D721Med (cell line): ENCODE data around the gene PHLPP2.

Experiments used
- DNase-seq: peaks from one replicate; pipeline ENCODE4 v3.0.0; 2011; ENCODE audit warnings: low spot score; ENCODE audit not compliant: insufficient read length
- FAIRE-seq: peaks from 2 replicates; lab custom pipeline; 2011; peaks lifted over from hg19 to GRCh38; lab: Jason Lieb, UNC
- TF ChIP-seq, protein P1 (sequence below): IDR thresholded peaks from 2 replicates; pipeline ENCODE4 v1.5.1; 2012; ENCODE audit warnings: mild to moderate bottlenecking, control low read depth; ENCODE audit not compliant: insufficient read depth; ENCODE audit errors: missing control alignments

Gene PHLPP2

GRCh38 chr16:71629278-71630016, 95.1 kb downstream of the PHLPP2 start:
- TF ChIP-seq, protein P1, sequence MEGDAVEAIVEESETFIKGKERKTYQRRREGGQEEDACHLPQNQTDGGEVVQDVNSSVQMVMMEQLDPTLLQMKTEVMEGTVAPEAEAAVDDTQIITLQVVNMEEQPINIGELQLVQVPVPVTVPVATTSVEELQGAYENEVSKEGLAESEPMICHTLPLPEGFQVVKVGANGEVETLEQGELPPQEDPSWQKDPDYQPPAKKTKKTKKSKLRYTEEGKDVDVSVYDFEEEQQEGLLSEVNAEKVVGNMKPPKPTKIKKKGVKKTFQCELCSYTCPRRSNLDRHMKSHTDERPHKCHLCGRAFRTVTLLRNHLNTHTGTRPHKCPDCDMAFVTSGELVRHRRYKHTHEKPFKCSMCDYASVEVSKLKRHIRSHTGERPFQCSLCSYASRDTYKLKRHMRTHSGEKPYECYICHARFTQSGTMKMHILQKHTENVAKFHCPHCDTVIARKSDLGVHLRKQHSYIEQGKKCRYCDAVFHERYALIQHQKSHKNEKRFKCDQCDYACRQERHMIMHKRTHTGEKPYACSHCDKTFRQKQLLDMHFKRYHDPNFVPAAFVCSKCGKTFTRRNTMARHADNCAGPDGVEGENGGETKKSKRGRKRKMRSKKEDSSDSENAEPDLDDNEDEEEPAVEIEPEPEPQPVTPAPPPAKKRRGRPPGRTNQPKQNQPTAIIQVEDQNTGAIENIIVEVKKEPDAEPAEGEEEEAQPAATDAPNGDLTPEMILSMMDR, result no peak
- FAIRE-seq, result no peak
- DNase-seq, result no peak

GRCh38 chr16:71628810-71629209, 95.7 kb downstream of the PHLPP2 start:
- TF ChIP-seq, protein P1, result no peak
- no peak for FAIRE-seq
- no peak for DNase-seq

- TF ChIP-seq, protein P1, result no peak
- no peak for FAIRE-seq
Measured at GRCh38 chr16:71627731-71628181, 96.7 kb downstream of the PHLPP2 start.

GRCh38 chr16:71626858-71627213, 97.7 kb downstream of the PHLPP2 start:
- TF ChIP-seq, protein P1, result no peak
- no peak for FAIRE-seq
- DNase-seq, result no peak

More at GRCh38 chr16:71627731-71628181, 96.7 kb downstream of the PHLPP2 start:
- DNase-seq, result no peak

DNA sequence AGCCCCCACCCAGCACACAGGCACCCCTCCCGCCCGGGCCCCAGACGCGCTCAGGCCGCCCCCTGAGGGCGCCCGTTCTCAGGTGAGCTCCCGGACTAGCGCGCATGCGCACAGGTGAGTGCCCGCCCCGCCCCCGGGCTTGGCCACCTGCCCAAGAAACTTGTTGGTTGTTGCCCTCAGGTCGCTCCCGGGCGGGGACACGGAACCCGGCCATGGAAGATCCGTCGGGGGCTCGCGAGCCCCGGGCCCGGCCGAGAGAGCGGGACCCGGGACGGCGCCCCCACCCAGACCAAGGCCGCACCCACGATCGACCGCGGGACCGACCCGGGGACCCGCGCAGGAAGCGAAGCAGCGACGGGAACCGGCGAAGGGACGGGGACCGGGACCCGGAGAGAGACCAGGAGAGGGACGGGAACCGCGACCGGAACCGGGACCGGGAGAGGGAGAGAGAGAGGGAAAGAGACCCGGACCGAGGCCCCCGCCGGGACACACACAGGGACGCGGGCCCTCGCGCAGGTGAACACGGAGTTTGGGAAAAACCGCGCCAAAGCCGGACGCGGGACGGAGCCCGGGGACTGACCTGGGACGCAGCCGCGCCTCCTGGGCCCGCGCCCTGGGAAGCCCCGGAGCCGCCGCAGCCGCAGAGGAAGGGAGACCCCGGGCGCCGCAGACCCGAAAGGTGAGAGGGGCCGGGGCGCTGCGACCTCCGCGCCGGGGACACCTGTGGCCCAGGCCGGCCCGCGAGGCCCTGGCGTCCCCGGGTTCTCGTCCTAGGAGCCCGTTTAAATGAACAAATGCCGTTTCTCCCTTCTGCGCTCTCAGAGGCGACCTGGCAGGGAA, 98.3 kb downstream of the PHLPP2 start, which contains the start of gene MARVELD3:
TSS of gene MARVELD3 (plus strand) at position 167 of the 840 bp plus-strand sequence. CDS start at position 213, 46 bp downstream.
- TF ChIP-seq, protein P1, result no peak
- no peak for FAIRE-seq

GRCh38 chr16:71625113-71625850, 99.2 kb downstream of the PHLPP2 start:
- DNase-seq, result no peak
- FAIRE-seq, result no peak
- TF ChIP-seq, protein P1, result no peak

More for the DNA sequence above, 98.3 kb downstream of the PHLPP2 start, which contains the start of gene MARVELD3:
- DNase-seq, result no peak
